ENCODE measurements around the gene MYOCD.

MYOCD gene

DNA sequence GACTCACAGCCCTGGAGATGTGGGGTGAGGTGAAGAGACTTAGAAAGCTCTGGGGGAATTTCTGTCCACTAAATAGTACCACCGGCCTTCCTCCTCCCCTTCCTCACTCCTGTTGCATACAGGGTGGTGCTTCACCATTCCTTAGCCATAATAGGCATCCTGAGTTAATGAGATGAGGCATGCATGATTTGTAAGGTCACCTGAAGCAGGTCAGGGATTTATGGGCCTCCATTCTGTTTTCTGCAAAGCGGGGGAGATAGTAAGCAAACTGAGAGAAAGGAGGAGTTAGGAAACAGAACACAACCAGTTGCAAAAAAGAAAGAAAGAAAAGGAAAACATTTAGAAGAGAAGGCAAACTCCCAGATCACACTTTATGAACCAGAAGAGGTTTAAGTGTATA lies 9.3 kb upstream of the MYOCD start:
- Histone ChIP-seq H3K36me3 (ENCODE audit: control insufficient read depth, low read length) (no peaks in the 10 kb centered on the region), H4K20me1 (ENCODE audit: control insufficient read depth, insufficient read depth, low read depth, low read length) (no peaks in the 10 kb centered on the region), H3K4me1 (ENCODE audit: control insufficient read depth, low read length) (no peaks in the 10 kb centered on the region), H3K9me2 (replicated peaks; ENCODE audit: control insufficient read depth, low read length) (no peaks in the 10 kb centered on the region), H3K79me2 (ENCODE audit: control insufficient read depth, low read length) (no peaks in the 10 kb centered on the region), H3K9me3 (ENCODE audit: control insufficient read depth, insufficient read depth, low read length) (no peaks in the 10 kb centered on the region), H3F3A (ENCODE audit: control insufficient read depth, insufficient read depth) (no peaks in the 10 kb centered on the region), H3K4me3 (ENCODE audit: low read length) (no peak overlapping the region), H3K4me2 (ENCODE audit: low read length) (no peak overlapping the region), H3K27ac (ENCODE audit: low read depth, low read length) (no peak overlapping the region), H3K27me3 (ENCODE audit: control insufficient read depth, low read length) (no peaks in the 10 kb centered on the region)
- TF ChIP-seq, protein P1, sequence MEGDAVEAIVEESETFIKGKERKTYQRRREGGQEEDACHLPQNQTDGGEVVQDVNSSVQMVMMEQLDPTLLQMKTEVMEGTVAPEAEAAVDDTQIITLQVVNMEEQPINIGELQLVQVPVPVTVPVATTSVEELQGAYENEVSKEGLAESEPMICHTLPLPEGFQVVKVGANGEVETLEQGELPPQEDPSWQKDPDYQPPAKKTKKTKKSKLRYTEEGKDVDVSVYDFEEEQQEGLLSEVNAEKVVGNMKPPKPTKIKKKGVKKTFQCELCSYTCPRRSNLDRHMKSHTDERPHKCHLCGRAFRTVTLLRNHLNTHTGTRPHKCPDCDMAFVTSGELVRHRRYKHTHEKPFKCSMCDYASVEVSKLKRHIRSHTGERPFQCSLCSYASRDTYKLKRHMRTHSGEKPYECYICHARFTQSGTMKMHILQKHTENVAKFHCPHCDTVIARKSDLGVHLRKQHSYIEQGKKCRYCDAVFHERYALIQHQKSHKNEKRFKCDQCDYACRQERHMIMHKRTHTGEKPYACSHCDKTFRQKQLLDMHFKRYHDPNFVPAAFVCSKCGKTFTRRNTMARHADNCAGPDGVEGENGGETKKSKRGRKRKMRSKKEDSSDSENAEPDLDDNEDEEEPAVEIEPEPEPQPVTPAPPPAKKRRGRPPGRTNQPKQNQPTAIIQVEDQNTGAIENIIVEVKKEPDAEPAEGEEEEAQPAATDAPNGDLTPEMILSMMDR (IDR thresholded peaks at IDR 0.05; ENCODE audit: low read depth, low read length, poor library complexity, severe bottlenecking): no peak
- no peak for TF ChIP-seq EZH2phosphoT487 (IDR thresholded peaks at IDR 0.05; ENCODE audit: borderline replicate concordance, low read length)

GRCh38 chr17:12659500-12659899 lies 6.2 kb upstream of the MYOCD start:
- Histone ChIP-seq H3K4me3 (ENCODE audit: low read length) (no peak overlapping the region), H3K4me1 (ENCODE audit: control insufficient read depth, low read length) (no peaks in the 10 kb centered on the region), H4K20me1 (ENCODE audit: control insufficient read depth, insufficient read depth, low read depth, low read length) (no peaks in the 10 kb centered on the region), H3K9me3 (ENCODE audit: control insufficient read depth, insufficient read depth, low read length) (no peaks in the 10 kb centered on the region), H3K4me2 (ENCODE audit: low read length) (no peak overlapping the region), H3K36me3 (ENCODE audit: control insufficient read depth, low read length) (no peaks in the 10 kb centered on the region), H3F3A (ENCODE audit: control insufficient read depth, insufficient read depth) (no peaks in the 10 kb centered on the region), H3K27ac (ENCODE audit: low read depth, low read length) (no peak overlapping the region), H3K79me2 (ENCODE audit: control insufficient read depth, low read length) (no peaks in the 10 kb centered on the region), H3K9me2 (replicated peaks; ENCODE audit: control insufficient read depth, low read length) (no peaks in the 10 kb centered on the region), H3K27me3 (ENCODE audit: control insufficient read depth, low read length) (no peaks in the 10 kb centered on the region)
- TF ChIP-seq EZH2phosphoT487 (IDR thresholded peaks at IDR 0.05; ENCODE audit: borderline replicate concordance, low read length): no peak
- TF ChIP-seq, protein P1 (IDR thresholded peaks at IDR 0.05; ENCODE audit: low read depth, low read length, poor library complexity, severe bottlenecking): no peak

- H4K20me1 ChIP-seq (ENCODE audit: control insufficient read depth, insufficient read depth, low read depth, low read length): no peaks in the 10 kb centered on the region
- H3K4me1 ChIP-seq (ENCODE audit: control insufficient read depth, low read length): no peaks in the 10 kb centered on the region
- no peaks in the 10 kb centered on the region for H3K79me2 ChIP-seq (ENCODE audit: control insufficient read depth, low read length)
- H3K27me3 ChIP-seq (ENCODE audit: control insufficient read depth, low read length): peaks cover 10% of the 10 kb centered on the region; the same call in 1 of the 2 replicates
- H3K4me2 ChIP-seq (ENCODE audit: low read length): no peak overlapping the region
- H3K9me2 ChIP-seq (replicated peaks; ENCODE audit: control insufficient read depth, low read length): no peaks in the 10 kb centered on the region
- no peak for TF ChIP-seq EZH2phosphoT487 (IDR thresholded peaks at IDR 0.05; ENCODE audit: borderline replicate concordance, low read length)
- TF ChIP-seq, protein P1 (IDR thresholded peaks at IDR 0.05; ENCODE audit: low read depth, low read length, poor library complexity, severe bottlenecking): no peak
- no peaks in the 10 kb centered on the region for H3F3A ChIP-seq (ENCODE audit: control insufficient read depth, insufficient read depth)
- H3K4me3 ChIP-seq (ENCODE audit: low read length): no peak overlapping the region
- H3K36me3 ChIP-seq (ENCODE audit: control insufficient read depth, low read length): no peaks in the 10 kb centered on the region
- no peak overlapping the region for H3K27ac ChIP-seq (ENCODE audit: low read depth, low read length)
- no peaks in the 10 kb centered on the region for H3K9me3 ChIP-seq (ENCODE audit: control insufficient read depth, insufficient read depth, low read length)
Observed at GRCh38 chr17:12664252-12664651, 1.4 kb upstream of the MYOCD start.

GRCh38 chr17:12664894-12665262 lies 812 bp upstream of the MYOCD start:
- Histone ChIP-seq H3K4me1 (ENCODE audit: control insufficient read depth, low read length) (no peaks in the 10 kb centered on the region), H3K9me3 (ENCODE audit: control insufficient read depth, insufficient read depth, low read length) (no peaks in the 10 kb centered on the region), H3K4me2 (ENCODE audit: low read length) (no peak overlapping the region), H3K79me2 (ENCODE audit: control insufficient read depth, low read length) (no peaks in the 10 kb centered on the region), H3K27ac (ENCODE audit: low read depth, low read length) (no peak overlapping the region), H3K9me2 (replicated peaks; ENCODE audit: control insufficient read depth, low read length) (no peaks in the 10 kb centered on the region), H3K4me3 (ENCODE audit: low read length) (no peak overlapping the region), H3K27me3 (ENCODE audit: control insufficient read depth, low read length) (peaks cover 10% of the 10 kb centered on the region; the same call in 1 of the 2 replicates), H4K20me1 (ENCODE audit: control insufficient read depth, insufficient read depth, low read depth, low read length) (no peaks in the 10 kb centered on the region), H3K36me3 (ENCODE audit: control insufficient read depth, low read length) (no peaks in the 10 kb centered on the region), H3F3A (ENCODE audit: control insufficient read depth, insufficient read depth) (no peaks in the 10 kb centered on the region)
- TF ChIP-seq, protein P1 (IDR thresholded peaks at IDR 0.05; ENCODE audit: low read depth, low read length, poor library complexity, severe bottlenecking): no peak
- TF ChIP-seq EZH2phosphoT487 (IDR thresholded peaks at IDR 0.05; ENCODE audit: borderline replicate concordance, low read length): no peak
